Smooth muscle cell of the coronary artery (primary cell): ENCODE results near the gene BRINP2. TPM values are rescaled to one million over a fixed set of nuclear protein-coding genes. Genes with fewer than 3 reads are reported as not detected.

Experiments used
- total RNA-seq: library from RNA; depleted of rRNA; stranded (reverse); fragments of >200 nt; gene quantifications from 2 replicates; pipeline ENCODE4 v1.2.3, GENCODE V29; 2014; ENCODE audit warnings: low replicate concordance

BRINP2 gene, protein sequence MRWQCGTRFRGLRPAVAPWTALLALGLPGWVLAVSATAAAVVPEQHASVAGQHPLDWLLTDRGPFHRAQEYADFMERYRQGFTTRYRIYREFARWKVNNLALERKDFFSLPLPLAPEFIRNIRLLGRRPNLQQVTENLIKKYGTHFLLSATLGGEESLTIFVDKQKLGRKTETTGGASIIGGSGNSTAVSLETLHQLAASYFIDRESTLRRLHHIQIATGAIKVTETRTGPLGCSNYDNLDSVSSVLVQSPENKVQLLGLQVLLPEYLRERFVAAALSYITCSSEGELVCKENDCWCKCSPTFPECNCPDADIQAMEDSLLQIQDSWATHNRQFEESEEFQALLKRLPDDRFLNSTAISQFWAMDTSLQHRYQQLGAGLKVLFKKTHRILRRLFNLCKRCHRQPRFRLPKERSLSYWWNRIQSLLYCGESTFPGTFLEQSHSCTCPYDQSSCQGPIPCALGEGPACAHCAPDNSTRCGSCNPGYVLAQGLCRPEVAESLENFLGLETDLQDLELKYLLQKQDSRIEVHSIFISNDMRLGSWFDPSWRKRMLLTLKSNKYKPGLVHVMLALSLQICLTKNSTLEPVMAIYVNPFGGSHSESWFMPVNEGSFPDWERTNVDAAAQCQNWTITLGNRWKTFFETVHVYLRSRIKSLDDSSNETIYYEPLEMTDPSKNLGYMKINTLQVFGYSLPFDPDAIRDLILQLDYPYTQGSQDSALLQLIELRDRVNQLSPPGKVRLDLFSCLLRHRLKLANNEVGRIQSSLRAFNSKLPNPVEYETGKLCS
- total RNA-seq, result not detected in 2 replicates

DNA sequence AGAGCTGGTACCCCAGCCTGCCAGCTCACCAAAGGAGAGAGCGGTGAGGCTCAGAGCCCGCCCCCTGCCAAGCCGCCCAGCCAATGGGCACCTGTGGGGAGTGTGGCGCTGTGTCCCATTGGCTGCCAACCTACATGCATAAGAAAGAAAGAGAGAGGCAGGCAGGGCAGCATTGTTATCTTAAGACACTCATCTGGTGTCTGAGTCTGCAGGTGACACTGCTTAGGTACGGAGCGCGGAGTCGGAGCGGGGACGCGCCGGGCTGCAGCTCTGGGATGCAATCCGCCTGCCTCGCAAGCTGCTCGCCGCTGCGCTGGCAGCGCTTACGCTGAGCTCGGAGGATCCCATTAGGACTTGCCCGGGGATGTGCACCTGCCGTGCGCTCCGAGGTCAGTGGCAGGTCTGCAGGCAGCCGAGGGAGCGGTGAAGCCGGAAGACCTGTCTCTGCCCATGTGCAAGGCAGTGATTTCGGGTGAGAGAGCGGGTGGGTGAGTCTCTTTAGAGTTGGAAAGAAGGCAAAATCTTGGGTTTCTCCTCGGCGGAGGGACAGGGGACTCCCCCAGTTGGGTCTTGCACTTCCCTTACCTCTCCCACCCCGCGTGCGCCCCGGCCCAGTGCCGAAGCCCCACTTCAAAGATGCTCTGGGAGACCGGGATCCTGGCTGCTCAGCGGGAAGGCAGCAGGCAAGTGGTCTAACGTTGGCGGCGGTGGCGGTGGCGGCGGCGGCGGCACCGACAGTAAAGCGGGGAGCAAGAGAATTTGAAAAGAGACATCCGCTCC is at the start of gene BRINP2:
Gene BRINP2 (plus strand): TSS at position 203 of the 780 bp plus-strand sequence. CDS start 58,919 bp downstream, outside the sequence.

DNA sequence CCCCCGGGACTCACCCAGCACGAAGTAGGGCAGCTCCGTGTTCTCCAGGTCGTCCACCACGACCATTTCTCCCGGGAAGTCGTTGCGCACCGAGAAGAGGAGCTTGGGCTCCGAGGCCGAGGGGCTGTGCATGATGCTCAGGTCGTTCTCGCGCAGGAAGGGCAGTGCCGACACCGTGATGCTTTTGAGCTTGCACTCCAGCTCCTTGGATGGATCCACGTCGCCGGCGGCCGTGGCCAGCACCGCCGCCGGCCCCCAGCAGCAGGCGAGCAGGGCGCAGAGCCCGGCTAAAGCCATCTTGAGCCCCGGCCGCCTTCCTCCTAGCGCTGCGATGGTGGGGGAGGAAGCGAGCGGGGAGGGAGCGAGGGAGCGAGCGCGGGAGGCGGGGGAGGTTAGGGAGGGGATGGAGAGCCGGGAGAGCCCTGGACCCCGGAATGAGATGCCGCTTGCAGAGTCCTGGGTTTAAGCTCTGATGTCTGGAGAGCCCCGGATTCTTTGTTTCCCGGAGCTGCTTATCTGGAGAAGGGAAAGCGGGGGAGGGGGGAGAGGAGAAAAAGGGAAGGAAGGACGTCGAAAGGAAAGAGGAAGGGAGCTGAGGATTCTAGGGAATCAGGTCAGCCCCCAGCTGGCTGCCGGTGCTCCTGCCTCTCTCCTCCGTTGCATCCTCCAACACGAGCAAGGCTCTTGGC is 6.2 kb upstream of the BRINP2 start, which contains the start of gene ASTN1:
Gene ASTN1 (minus strand): TSS at position 333 of the 689 bp plus-strand sequence. CDS start 36 bp downstream, at position 297.

Other genes starting within 250 kb of the BRINP2 start
- not detected in 2 replicates for gene ASTN1, start 6.2 kb upstream of the BRINP2 start, total RNA-seq